Loucy (cell line): ENCODE measurements around the gene COL8A1.
A peak's percentile ranks its signal among the peaks of the same experiment; 100 is the strongest.

Experiments
- H2AFZ ChIP-seq: fragments of 200-600 bp; sonication (generic); 2 replicates; pipeline ENCODE4 v1.6.0; 2016; ENCODE audit warnings: antibody characterized with exemption, mild to moderate bottlenecking, low read length, moderate library complexity
- H3F3A ChIP-seq: fragments of 200-600 bp; 2 replicates; pipeline ENCODE4 v1.6.0; 2016; ENCODE audit warnings: antibody characterized with exemption, low read depth, mild to moderate bottlenecking
- H3K27me3 ChIP-seq: fragments of 200-600 bp; sonication (generic); 2 replicates; pipeline ENCODE4 v1.6.1; 2014; ENCODE audit warnings: low read length, mild to moderate bottlenecking; ENCODE audit not compliant: insufficient read depth, poor library complexity, severe bottlenecking
- H3K36me3 ChIP-seq: fragments of 200-600 bp; sonication (generic); 2 replicates; pipeline ENCODE4 v1.6.1; 2016; ENCODE audit warnings: low read length; ENCODE audit not compliant: insufficient read depth
- H3K4me1 ChIP-seq: fragments of 200-600 bp; sonication (generic); 2 replicates; pipeline ENCODE4 v1.5.1; 2014; ENCODE audit warnings: low read length, mild to moderate bottlenecking; ENCODE audit not compliant: insufficient read depth, poor library complexity, severe bottlenecking
- H3K4me2 ChIP-seq: fragments of 200-600 bp; sonication (generic); 2 replicates; pipeline ENCODE4 v1.6.0; 2014; ENCODE audit warnings: antibody characterized with exemption, low read length, low read depth, mild to moderate bottlenecking; ENCODE audit not compliant: poor library complexity, severe bottlenecking
- H3K4me3 ChIP-seq: fragments of 200-600 bp; sonication (generic); 2 replicates; pipeline ENCODE4 v1.5.1; 2014; ENCODE audit warnings: low read length, mild to moderate bottlenecking, mixed read lengths; ENCODE audit not compliant: poor library complexity, severe bottlenecking
- H3K79me2 ChIP-seq: fragments of 200-600 bp; sonication (generic); 2 replicates; pipeline ENCODE4 v1.6.1; 2014; ENCODE audit warnings: low read length; ENCODE audit not compliant: insufficient read depth
- H3K9ac ChIP-seq: fragments of 200-600 bp; sonication (generic); 2 replicates; pipeline ENCODE4 v1.6.0; 2014; ENCODE audit warnings: mild to moderate bottlenecking, low read depth, low read length, moderate library complexity; ENCODE audit not compliant: poor library complexity, severe bottlenecking
- H3K9me2 ChIP-seq: fragments of 200-600 bp; sonication (generic); replicated peaks from 2 replicates; pipeline ENCODE4 v1.6.1; 2016; ENCODE audit warnings: low read depth, low read length, mixed read lengths
- H3K9me3 ChIP-seq: fragments of 200-600 bp; sonication (generic); 2 replicates; pipeline ENCODE4 v1.6.1; 2014; ENCODE audit warnings: mild to moderate bottlenecking, antibody characterized with exemption, low read length, low read depth; ENCODE audit not compliant: insufficient read depth
- H4K20me1 ChIP-seq: fragments of 200-600 bp; sonication (generic); 2 replicates; pipeline ENCODE4 v1.6.0; 2014; ENCODE audit warnings: antibody characterized with exemption, low read length, mild to moderate bottlenecking; ENCODE audit not compliant: insufficient read depth, poor library complexity, severe bottlenecking
- CTCF ChIP-seq: fragments of 200-600 bp; sonication (generic); conservative IDR thresholded peaks from 2 replicates; pipeline ENCODE4 v1.5.1; 2014; ENCODE audit warnings: mild to moderate bottlenecking, antibody characterized with exemption, low read length
- EZH2phosphoT487 ChIP-seq: fragments of 200-600 bp; IDR thresholded peaks from 2 replicates; pipeline ENCODE4 v1.6.1; 2018; ENCODE audit warnings: antibody characterized with exemption, mild to moderate bottlenecking, moderate library complexity, borderline replicate concordance

The COL8A1 gene

GRCh38 chr3:99684644-99685043 is 46.2 kb downstream of the COL8A1 start:
- Histone ChIP-seq H2AFZ (no peak overlapping the region), H4K20me1 (no peaks in the 10 kb centered on the region), H3K79me2 (no peaks in the 10 kb centered on the region), H3K27me3 (no peaks in the 10 kb centered on the region), H3K4me2 (no peak overlapping the region), H3K36me3 (no peaks in the 10 kb centered on the region), H3F3A (no peaks in the 10 kb centered on the region), H3K9me2 (no peaks in the 10 kb centered on the region), H3K9me3 (no peaks in the 10 kb centered on the region), H3K4me1 (no peaks in the 10 kb centered on the region), H3K9ac (no peak overlapping the region), H3K4me3 (no peak overlapping the region)
- TF ChIP-seq CTCF (no peak), EZH2phosphoT487 (no peak)

GRCh38 chr3:99686469-99686868 is 48.1 kb downstream of the COL8A1 start:
- H4K20me1 ChIP-seq: no peaks in the 10 kb centered on the region
- no peaks in the 10 kb centered on the region for H3F3A ChIP-seq
- no peaks in the 10 kb centered on the region for H3K27me3 ChIP-seq
- no peak overlapping the region for H3K4me3 ChIP-seq
- H3K9me3 ChIP-seq: no peaks in the 10 kb centered on the region
- no peaks in the 10 kb centered on the region for H3K79me2 ChIP-seq
- H2AFZ ChIP-seq: no peak overlapping the region
- no peak overlapping the region for H3K4me2 ChIP-seq
- no peak overlapping the region for H3K9ac ChIP-seq
- no peaks in the 10 kb centered on the region for H3K36me3 ChIP-seq
- H3K4me1 ChIP-seq: no peaks in the 10 kb centered on the region
- TF ChIP-seq CTCF: no peak
- no peak for TF ChIP-seq EZH2phosphoT487
- H3K9me2 ChIP-seq: no peaks in the 10 kb centered on the region

- Histone ChIP-seq H4K20me1 (no peaks in the 10 kb centered on the region), H3K4me2 (no peak overlapping the region), H3K36me3 (no peaks in the 10 kb centered on the region), H3F3A (no peaks in the 10 kb centered on the region), H3K9me2 (no peaks in the 10 kb centered on the region), H3K9me3 (no peaks in the 10 kb centered on the region), H3K4me3 (no peak overlapping the region), H2AFZ (no peak overlapping the region), H3K27me3 (no peaks in the 10 kb centered on the region), H3K79me2 (no peaks in the 10 kb centered on the region), H3K4me1 (no peaks in the 10 kb centered on the region), H3K9ac (no peak overlapping the region)
- TF ChIP-seq EZH2phosphoT487 (no peak), CTCF (peak; percentile 88)
Measured at GRCh38 chr3:99686955-99687612, 48.7 kb downstream of the COL8A1 start.
